GM10248 (cell line): Measurements from ENCODE around the gene CDK12.
"Not testable (repeated sequence)": the region's sequence is repeated elsewhere in the genome, so short reads cannot be mapped to it uniquely, and the experiment has no call there.

Experiments used
- CTCF ChIA-PET: fragments of 300-600 bp; sonication (Branson Sonifier 250); formaldehyde crosslinking; extraction: SDS; loops from one replicate; lab custom pipeline; 2021; ENCODE audit warnings: antibody characterized with exemption; lab: Yijun Ruan, JAX
- POLR2A ChIA-PET: fragments of 350-650 bp; sonication (Branson Sonifier 250); formaldehyde crosslinking; extraction: SDS; loops from one replicate; lab custom pipeline; 2020; ENCODE audit warnings: antibody characterized with exemption; lab: Yijun Ruan, JAX
- DNase-seq: peaks from one replicate; pipeline ENCODE4 v3.0.0; 2012; ENCODE audit errors: extremely low spot score
- TF ChIP-seq, protein P1 (sequence below): IDR thresholded peaks from 2 replicates; pipeline ENCODE4 v1.5.1; 2012; ENCODE audit warnings: mild to moderate bottlenecking, low read depth; ENCODE audit errors: extremely low read depth, missing control alignments, control extremely low read depth

CDK12 gene

DNA sequence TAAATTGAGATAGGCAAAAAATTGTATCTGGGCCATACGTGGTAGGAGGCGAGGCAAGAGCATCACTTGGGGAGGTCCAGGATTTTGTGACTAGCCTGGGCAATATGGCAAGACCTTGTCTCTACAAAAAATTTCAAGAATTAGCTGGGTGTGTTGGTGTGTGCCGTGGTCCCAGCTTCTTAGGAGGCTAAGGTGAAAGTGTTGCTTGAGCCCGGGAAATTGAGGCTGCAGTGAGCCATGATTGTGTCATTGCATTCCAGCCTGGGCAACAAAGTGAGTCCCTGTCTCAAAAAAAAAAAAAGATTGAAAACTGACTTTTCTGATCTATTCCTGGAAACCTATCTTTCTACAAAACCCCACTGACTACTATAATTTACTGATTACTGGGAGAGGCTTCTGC, 26.7 kb downstream of the CDK12 start:
- TF ChIP-seq, protein P1, sequence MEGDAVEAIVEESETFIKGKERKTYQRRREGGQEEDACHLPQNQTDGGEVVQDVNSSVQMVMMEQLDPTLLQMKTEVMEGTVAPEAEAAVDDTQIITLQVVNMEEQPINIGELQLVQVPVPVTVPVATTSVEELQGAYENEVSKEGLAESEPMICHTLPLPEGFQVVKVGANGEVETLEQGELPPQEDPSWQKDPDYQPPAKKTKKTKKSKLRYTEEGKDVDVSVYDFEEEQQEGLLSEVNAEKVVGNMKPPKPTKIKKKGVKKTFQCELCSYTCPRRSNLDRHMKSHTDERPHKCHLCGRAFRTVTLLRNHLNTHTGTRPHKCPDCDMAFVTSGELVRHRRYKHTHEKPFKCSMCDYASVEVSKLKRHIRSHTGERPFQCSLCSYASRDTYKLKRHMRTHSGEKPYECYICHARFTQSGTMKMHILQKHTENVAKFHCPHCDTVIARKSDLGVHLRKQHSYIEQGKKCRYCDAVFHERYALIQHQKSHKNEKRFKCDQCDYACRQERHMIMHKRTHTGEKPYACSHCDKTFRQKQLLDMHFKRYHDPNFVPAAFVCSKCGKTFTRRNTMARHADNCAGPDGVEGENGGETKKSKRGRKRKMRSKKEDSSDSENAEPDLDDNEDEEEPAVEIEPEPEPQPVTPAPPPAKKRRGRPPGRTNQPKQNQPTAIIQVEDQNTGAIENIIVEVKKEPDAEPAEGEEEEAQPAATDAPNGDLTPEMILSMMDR, result no peak
- no peak for DNase-seq
- POLR2A ChIA-PET, result interaction anchor here (0.7 to 0.8 kb wide), 3 partner anchors 11 to 1066 kb away, joined by 3 to 5 read pairs (median 3); no protein-coding TSS in a partner anchor
- CTCF ChIA-PET, result interaction anchor here (0.9 to 1.8 kb wide), 6 partner anchors 8 to 243 kb away, joined by 3 to 4 read pairs (median 4); no protein-coding TSS in a partner anchor

DNA sequence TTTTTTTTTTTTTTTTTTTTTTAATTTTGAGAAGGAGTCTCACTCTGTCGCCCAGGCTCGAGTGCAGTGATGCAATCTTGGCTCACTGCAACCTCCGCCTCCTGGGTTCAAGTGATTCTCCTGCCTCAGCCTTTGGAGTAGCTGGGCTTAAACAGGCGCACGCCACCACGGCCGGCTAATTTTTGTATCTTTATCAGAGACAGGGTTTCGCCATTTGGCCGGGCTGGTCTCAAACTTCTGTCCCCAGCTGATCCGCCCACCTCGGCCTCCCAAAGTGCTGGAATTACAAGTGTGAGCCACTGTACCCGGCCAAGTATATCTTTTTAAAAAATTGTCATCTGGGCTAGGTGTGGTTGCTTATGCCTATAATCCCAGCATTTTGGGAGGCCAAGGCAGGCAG, 35.6 kb downstream of the CDK12 start:
- POLR2A ChIA-PET, DNase-seq: not testable (repeated sequence)
- CTCF ChIA-PET, result interaction anchor here (1.1 to 1.5 kb wide), 3 partner anchors 9 to 51 kb away, joined by 3 read pairs; no protein-coding TSS in a partner anchor

GRCh38 chr17:39507511-39507910, 46.2 kb downstream of the CDK12 start:
- TF ChIP-seq, protein P1, result no peak
- no peak for DNase-seq
- POLR2A ChIA-PET, result interaction anchor here (0.6 kb wide), 1 partner anchor 235 kb away, joined by 4 read pairs; no protein-coding TSS in a partner anchor
- CTCF ChIA-PET, result no interaction called here

GRCh38 chr17:39508987-39509386, 47.7 kb downstream of the CDK12 start:
- no peak for DNase-seq
- ChIA-PET POLR2A (no interaction called here), CTCF (interaction anchor here (1.3 kb wide), 1 partner anchor 38 kb away, joined by 5 read pairs; no protein-coding TSS in a partner anchor)
- TF ChIP-seq, protein P1, result no peak

- TF ChIP-seq, protein P1, result no peak
- DNase-seq, result no peak
- ChIA-PET POLR2A (no interaction called here), CTCF (interaction anchor here (1.5 to 2.3 kb wide), 2 partner anchors 35 to 109 kb away, joined by 5 to 9 read pairs; no protein-coding TSS in a partner anchor)
Measured at GRCh38 chr17:39513309-39513708, 52.0 kb downstream of the CDK12 start.

DNA sequence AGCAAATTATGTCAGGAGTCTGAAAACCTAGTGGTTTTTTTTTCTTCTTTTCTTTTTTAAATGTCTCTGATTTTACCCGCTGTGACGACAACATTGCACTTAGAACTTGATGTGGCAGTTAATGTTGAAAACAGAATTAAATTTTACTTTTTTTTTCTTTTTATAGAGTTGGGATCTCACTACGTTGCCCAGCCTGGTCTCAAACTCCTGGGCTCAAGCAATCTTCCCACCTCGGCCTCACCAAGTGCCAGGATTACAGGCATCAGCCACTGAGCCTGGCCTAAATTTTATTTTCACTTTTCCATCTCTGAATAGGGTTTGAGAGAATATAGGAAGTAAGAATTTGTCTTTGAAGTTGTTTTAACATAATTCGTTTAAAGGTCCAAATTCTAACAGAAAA, 52.6 kb downstream of the CDK12 start:
- ChIA-PET CTCF (interaction anchor here (1.3 kb wide), 1 partner anchor 15 kb away, joined by 3 read pairs; no protein-coding TSS in a partner anchor), POLR2A (no interaction called here)
- DNase-seq, result no peak
- TF ChIP-seq, protein P1, result no peak

DNA sequence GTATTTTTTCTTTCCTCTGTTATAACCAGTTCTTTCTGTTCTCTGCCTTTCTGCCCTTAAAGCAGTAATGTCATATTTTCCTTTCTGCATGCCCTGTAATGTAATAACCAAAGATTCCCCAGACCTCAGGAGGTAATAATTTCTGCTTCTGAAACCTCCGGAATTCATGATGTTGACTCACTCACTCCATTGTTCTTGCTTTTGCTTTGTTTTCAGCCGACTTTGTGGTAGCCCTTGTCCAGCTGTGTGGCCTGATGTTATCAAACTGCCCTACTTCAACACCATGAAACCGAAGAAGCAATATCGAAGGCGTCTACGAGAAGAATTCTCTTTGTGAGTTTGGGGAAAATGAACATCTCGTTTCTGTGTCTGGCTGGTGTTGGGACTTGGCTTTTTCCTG, 55.9 kb downstream of the CDK12 start:
- TF ChIP-seq, protein P1, result no peak
- no peak for DNase-seq
- CTCF ChIA-PET, result no interaction called here
- POLR2A ChIA-PET, result no interaction called here
